NCI-H1417 treated with DMSO at 0.1 percent for 48 hours (cell line): ENCODE measurements around the gene NDC1.
"Not testable (repeated sequence)": the region's sequence is repeated elsewhere in the genome, so short reads cannot be mapped to it uniquely, and the experiment has no call there.

ENCODE experiments used
- DNase-seq: peaks from one replicate; lab custom pipeline; 2025; lab: John Stamatoyannopoulos, UW

Gene NDC1, protein sequence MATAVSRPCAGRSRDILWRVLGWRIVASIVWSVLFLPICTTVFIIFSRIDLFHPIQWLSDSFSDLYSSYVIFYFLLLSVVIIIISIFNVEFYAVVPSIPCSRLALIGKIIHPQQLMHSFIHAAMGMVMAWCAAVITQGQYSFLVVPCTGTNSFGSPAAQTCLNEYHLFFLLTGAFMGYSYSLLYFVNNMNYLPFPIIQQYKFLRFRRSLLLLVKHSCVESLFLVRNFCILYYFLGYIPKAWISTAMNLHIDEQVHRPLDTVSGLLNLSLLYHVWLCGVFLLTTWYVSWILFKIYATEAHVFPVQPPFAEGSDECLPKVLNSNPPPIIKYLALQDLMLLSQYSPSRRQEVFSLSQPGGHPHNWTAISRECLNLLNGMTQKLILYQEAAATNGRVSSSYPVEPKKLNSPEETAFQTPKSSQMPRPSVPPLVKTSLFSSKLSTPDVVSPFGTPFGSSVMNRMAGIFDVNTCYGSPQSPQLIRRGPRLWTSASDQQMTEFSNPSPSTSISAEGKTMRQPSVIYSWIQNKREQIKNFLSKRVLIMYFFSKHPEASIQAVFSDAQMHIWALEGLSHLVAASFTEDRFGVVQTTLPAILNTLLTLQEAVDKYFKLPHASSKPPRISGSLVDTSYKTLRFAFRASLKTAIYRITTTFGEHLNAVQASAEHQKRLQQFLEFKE

DNA sequence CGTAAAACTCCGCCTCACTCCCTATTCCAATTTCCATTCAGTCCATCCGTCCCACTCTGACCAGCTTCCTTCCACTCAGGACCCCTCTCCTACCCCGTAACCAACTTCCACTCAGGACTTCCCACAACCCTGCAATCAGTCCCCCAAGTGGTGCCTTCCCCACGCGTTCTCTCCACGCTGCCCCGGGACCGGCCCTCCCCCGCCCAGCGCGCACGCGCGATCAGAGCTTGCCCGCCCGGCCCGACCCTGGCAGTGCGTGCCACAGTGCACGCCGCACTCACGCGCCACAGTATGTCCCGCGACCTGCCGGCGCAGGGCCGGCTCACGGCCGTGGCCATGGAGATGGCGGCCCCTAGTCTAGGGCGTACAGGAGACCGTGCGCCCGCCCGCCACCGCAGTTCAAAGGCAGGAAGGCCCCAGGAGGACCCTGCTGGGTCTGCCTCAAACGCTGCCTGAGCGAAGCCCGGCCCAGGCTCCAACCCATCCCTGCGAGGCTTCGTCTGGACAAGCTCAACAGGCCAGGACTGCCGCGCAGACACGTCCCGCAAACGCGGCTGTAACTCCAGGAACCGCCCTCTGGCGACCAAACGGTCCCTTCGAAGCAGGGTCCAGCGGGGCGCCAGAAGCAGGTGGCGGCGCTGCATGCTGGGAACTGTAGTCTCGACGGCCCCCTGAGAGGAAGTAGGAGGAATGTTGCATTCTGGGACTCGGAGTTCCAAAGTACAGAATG lies at the start of gene NDC1:
Gene NDC1, minus strand, starts transcription at position 373 of the 730 bp plus-strand sequence. Its CDS starts 35 bp downstream, at position 338.
- peak; percentile 92 for DNase-seq

DNA sequence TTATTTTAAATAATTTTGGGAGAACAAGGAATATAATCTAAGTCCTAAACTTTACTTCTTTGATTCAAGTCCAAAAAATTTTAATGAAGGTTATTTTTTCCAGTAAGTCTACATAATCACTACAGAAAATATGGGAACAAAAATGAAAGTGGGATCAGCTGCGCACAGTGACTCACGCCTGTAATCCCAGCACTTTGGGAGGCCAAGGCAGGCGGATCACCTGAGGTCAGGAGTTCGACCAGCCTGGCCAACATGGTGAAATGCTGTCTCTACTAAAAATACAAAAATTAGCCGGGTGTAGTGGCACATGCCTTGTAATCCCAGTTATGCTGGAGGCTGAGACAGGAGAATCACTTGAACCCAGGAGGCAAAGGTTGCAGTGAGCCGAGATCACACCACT lies 45.5 kb upstream of the NDC1 start:
- DNase-seq: not testable (repeated sequence)

DNA sequence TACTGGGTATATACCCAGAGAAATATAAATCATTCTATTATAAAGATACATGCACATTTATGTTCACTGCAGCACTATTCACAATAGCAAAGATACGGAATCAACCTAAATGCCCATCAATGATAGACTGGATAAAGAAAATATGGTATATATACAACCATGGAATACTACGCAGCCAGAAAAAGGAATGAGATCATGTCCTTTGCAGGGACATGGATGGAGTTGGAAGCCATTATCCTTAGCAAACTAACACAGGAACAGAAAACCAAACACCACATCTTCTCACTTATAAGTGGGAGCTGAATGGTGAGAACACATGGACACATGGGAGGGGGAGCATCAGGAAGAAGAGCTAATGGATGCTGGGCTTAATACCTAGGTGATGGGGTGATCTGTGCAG lies 43.8 kb upstream of the NDC1 start:
- not testable (repeated sequence) for DNase-seq

DNA sequence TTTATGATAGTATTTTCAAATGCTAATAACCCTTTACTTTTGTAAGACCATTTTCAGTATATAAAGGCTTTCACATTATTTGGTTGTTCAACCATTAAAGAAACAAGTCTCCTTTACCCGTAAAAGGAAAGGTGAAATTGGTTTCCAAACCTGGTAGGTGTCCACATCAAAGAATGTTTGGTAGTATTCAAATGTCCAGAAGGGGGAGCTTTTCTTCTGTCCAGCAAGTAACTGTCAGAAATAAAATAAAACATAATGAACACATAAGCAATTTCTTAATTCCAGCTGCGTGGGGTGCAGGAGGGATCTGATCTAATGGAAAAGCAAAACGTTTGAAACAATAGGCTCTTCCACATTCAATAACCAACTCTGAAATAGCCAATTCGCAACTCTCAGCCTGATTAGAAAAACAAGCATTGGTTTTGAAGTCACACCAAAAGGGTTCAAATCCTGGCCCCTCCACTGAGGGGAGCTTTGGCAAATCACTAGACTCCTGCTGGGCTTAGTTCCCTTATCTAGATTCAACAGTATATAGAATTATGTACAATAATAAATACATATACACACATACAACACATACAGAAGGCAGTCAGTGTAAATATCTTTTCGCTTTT lies 40.5 kb upstream of the NDC1 start:
- no peak for DNase-seq

DNA sequence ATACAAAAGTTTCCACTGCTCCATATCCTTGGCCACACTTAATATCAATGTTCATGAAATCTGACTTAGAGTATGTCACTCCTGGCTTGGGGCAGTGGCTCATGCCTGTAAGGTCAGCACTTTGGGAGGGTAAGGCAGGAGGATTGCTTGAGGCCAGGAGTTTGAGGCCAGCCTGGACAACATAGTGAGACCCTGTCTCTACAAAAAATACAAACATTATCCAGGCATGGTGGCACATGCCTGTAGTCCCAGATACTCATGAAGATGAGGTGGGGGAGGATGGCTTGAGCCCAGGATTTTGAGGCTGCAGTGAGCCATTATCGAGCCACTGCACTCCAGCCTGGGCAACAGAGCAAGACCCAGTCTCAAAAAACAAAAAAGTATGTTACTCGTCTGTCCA lies 37.1 kb upstream of the NDC1 start:
- not testable (repeated sequence) for DNase-seq

DNA sequence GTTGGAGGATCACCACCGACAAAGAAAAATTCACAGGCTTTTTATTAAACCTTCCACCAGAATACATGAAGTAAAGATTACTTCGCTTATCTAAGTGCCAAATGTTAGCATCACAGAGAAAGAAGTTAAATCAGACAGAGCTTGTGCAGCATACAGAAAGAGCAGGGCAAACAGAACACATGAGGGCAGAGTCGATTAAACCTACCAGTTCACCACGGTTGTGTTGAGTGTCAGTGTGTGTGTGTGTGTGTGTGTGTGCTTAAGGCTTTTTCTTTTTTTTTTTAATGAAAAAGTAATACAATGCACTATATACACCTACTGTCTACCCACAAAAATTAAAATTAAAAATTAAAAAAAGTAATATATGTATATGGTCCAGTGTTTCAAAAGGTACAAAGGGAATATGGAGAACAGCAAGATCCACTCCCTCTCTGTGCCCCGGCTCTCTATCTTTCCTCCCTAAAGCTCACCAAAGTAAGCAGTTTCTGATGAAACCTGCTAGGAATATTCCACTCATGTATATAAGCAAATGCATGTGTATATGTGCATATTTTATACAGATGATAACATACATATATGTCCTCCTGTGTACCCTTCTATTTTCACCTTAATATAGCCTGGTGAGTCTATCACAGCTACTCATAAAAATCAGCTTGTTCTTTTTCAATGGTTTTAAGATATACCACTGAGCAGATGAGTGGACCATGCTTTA lies 33.8 kb upstream of the NDC1 start:
- DNase-seq: no peak

DNA sequence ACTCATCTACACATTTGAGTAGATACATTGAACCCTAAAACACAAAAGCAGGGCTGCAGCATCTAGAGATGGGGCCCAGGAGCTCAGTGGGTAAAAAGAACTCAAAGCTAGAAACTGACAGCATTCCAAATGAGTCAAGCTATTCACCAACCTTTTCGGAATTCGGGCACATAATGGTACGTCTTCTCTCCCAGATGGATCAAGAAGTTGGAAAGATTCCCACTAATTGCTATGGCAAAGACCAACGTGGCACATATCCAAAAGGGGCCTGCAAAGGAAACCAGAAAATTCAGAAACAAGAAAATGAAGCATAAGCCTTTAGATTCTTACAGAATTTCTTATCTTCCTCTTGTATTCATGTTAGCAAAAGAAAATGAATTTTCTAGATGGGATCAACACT lies 33.1 kb upstream of the NDC1 start:
- DNase-seq: no peak

DNA sequence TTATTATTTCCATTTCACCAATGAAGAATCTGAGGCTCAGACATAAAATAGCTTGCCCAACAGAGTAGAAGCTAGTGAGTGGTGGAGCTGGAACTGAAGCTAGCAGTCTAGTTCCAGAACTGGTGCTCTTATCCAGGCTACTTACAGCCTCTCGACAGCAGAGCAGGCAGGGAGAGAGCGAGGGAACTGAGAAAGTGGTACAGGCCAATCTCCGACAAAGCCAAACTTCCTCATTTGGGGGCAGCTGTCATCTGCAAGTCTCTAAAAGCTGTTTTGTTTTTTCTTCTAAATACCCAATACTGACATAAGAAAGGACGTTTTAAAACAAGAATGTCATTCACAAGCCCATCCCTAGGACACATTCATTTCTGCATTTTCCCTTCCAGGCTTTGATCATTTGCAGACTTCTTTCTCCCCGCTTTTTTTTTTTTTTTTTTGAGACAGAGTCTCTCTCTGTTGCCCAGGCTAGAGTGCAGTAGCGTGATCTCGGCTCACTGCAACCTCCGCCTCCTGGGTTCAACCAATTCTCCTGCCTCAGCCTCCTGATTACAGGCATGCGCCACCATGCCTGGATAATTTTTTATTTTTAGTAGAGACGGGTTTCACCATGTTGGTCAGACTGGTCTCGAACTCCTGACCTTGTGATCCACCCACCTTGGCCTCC lies 31.5 kb upstream of the NDC1 start:
- DNase-seq: no peak

DNA sequence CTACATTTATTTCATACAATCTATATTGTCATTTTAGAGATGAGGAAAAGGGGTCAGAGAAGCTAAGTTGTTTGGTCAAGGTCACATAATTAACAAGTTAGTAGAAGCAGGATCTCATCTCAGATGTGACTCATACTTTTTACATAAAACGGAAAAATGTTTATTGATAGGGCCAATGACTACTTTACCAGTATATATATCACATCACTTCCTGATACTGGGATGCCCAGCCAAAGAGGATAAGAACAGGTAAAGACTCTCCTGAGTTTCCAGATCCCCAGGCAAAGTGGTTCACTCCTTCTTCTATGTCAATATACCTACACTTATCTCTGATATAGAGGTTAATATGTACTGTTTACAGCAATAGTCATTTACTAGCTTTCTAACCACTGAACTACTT lies 30.5 kb upstream of the NDC1 start:
- no peak for DNase-seq

DNA sequence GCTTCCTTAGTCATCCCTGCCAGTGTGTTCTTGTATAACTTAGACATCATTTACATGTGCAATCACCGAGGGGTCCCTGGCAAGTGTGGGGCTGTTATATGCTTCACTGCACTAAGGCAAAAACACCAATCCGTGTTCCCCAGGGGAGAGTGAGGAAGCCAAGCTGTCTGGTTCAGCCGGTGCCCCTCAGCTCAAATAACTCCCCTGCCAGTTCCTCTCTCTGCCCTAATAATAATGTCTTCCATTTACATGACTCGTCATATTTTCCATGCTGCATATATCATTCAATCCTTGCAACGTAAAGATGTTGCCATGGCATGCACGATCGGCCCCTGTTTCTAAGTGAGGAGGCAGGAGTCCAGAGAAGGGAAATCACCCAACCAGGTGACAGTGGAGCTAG lies 24.4 kb upstream of the NDC1 start:
- no peak for DNase-seq

DNA sequence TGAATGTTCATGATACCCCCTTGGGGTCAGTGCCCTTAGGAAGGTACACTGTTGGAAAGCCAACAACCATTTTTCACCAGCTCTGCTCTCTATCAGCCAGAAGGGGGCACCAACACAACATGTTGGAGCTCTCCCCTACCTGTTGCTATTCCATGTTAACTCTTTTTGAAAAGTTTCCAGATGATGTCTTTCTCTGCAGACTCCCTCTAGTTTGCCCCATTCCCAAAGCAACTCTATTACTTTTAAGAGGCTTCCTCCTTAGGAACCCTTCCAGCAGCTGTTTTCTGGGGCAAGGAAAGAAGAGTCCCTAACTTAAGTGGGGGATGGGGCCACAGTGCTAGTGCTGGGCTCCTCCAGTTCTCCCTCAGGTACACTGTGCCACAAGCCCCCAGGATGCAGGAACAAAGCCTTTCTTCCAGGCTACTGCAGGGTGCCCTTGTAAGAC lies 22.9 kb upstream of the NDC1 start:
- no peak for DNase-seq

DNA sequence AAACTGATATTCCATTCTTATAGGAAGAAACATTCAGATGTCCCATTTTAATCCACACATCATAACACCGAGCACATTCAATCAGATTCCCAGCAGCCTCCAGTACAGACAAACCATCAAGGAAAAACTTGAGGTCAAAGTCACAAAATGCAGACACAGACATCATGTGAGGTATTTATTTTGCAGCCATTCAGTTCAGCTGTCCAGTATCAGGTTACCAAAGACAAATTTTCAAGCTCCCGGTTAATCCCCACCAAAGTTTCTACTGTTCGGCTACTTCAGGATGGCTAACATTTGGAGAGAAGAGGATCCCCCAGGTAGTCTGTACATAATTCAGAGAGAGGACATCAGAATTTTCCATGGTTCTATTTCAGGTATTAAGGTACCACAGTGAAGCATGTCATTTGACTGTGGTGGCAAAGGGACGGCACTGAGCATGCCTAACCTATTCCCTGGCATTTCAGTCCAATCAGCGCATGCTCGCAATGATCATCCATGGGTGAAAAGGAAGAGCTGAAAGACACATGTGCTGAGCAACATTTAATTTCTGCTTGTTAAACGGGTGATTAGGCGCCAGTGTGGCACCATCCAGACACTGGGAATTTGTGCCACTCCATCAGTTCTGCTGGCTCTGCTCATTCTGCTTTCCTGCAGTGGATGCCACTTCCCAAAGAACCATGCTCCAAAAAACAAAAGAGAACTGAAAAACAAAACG lies 13.6 kb upstream of the NDC1 start:
- no peak for DNase-seq

DNA sequence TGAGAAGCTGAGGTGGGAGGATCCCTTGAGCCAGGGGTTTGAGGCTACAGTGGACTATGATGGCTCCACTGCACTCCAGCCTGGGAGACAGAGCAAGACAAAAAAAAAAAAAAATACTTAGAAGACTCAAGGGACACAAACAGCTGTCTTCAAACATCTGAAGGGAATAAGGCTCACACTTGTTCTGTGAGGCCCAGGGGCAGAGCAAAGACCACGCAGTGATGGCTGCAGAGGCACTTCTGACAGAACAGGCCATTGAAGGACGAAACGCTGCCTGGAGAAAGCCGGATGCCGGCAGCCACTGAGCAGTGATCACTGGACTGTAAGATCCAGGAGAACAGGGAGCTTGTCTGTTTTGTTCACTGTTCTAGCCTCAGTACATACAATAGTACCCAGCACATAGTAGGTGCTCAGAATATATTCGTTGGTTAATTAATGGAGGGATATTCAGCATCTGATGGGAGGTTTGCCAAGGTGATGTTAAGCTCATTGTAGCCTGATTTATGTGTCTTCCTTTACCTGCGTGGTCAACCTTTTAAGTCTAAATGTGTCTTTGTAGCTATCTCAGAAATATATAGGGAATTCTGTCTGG lies 12.1 kb upstream of the NDC1 start:
- no peak for DNase-seq

DNA sequence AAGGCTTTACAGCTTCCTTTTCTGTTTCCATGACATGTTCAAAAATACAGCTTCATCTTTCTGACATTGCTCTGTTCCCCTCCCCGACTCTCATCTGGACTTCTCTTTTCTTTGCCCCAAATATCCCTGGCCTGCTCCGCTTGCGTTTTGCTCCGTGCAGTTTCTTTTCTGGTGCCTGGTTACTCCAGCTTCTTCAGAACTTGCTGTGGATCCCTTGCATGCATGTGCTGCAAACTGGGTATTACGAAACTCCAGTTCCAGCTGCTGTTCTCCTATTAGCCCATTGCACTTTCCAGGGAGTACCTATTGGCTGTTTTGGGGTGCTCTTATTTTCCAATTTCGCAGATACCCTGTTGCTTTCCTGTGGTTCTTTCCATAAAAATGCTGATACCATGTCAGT lies 9.9 kb upstream of the NDC1 start:
- no peak for DNase-seq

DNA sequence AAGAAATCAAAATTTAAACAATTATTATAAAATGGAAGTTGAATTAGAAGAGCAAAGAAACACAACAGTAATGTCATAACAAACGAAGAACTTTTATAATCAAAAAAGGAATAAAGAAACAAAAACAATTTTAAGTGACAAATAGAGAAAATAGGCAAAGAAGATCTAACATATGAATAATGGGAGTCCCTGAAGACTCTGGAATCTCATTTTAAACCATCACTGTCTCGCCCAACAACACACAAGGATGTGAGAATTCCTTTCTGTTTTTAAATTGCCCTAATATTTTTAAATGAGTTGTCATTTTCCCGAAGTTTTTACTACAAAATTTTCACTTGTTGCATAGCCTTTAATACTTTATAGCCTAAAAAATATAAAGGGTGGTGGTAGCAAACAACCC lies 4.3 kb upstream of the NDC1 start:
- no peak for DNase-seq

DNA sequence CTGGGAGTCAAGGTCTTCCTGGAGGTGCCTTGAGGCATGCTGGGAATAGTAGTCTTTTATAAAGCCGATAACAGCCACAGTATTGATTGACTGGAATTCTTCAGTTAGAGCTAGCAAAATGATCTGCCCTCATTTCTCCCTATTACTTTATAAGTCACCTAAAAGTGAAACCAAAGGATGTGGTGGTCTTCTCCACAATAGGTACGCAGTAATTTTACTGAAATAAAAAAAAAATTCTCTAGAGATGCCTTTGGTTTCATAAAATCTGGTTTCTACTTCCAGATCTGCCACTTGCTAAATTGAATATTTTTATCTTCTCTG lies 518 bp upstream of the NDC1 start:
- no peak for DNase-seq

DNA sequence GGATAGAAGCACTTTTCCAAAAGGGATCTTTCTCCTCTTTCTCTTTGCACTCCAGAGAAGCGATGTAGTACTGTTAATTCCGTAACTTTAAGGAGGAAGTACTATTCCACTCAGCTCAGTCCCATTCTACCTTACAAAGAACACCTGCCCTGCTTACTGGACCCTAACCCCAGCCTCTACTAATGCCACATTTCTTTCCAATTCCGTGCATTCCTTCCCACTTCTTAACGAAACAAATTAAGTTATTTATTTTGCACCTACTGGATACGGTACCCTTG lies 511 bp downstream of the NDC1 start:
- no peak for DNase-seq

DNA sequence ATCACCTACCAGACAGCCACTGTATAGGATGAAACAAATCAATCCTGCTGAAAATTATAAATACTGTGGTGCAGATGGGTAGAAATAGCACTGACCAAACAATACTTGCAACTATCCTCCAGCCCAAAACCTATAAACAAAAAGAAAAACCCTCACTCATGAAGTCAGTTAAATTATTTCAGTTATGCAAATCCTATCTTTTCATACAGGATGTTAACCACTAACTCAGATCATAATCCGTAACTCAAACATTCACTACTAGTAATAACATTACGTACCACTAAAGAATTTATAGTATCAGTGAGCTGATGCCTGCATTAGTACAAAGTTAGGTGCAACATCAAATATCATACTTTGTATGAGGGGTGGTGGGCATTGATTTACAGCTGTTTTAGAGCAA lies 2.6 kb downstream of the NDC1 start:
- no peak for DNase-seq

DNA sequence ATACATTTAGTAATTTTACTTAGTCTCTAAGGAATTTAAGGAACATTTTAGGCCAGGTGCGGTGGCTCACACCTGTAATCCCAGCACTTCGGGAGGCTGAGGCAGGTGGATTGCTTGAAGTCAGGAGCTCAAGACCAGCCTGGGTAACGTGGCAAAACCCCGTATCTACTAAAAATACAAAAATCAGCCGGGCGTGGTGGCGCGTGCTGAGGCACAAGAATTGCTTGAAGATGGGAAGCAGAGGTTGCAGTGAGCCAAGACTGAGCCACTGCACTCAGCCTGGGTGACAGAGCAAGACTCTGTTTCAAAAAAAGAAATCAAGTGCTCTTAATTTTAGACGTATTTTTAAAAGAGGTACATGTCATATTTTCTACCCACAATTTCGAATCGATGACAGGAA lies 3.3 kb downstream of the NDC1 start:
- no peak for DNase-seq

DNA sequence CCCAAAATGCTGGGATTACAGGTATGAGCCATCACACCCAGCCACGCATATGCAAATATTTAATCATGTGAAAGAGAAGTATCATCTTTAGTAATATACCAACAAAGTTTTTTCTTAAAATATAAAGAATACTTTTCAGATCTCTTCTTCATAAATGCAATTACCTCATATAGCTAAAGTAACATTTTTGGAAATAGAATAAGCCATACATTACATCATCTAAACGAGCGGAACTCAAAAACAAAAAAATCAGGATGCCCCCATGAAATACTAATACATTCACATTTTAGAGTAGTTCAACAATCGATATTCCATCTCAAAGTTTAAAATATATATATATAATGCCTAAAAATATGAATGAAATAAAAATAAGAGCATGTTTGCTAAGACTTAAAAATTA lies 4.7 kb downstream of the NDC1 start:
- DNase-seq: no peak

DNA sequence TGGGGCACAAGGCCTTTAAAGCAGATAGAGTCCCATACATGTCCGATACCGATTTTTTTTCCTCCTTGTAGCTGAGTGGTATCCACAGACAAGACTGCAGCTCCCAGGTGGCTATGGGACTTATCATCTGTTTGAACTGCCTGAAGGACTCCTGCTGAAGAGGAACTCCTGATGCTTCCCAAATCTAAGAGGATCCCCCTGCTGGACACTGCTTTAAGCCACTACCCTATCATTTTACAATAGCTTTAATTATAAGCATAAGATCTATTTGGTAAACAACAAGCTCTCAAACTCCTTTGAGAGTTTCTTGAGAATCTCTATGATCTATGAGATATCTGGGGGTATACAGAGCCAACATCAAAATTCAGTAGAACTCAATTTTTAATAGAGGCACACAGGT lies 11.7 kb downstream of the NDC1 start:
- no peak for DNase-seq
